Liver (tissue), 3 donors: Measurements from ENCODE around the gene PNO1.

ENCODE experiments used
- JUND ChIP-seq, 2 donors: IDR thresholded peaks; 2 replicates each; pipeline ENCODE4 v1.6.1; 2016; ENCODE audit warnings: antibody characterized with exemption in 2 of 2
- SP1 ChIP-seq: IDR thresholded peaks from 2 replicates; pipeline ENCODE4 v1.6.1; 2018; ENCODE audit warnings: antibody characterized with exemption, mild to moderate bottlenecking
- TF ChIP-seq, protein P1 (sequence below): fragments of 150-350 bp; IDR thresholded peaks from 2 replicates; pipeline ENCODE4 v1.5.1; 2017; ENCODE audit warnings: improper control_type of control experiment, low read depth, low read length; ENCODE audit not compliant: missing input control
- TF ChIP-seq, protein P2 (sequence below): IDR thresholded peaks from 2 replicates; pipeline ENCODE4 v1.6.1; 2016; ENCODE audit warnings: antibody characterized with exemption
- TF ChIP-seq, protein P3 (sequence below): IDR thresholded peaks from 2 replicates; pipeline ENCODE4 v1.6.1; 2016; ENCODE audit warnings: antibody characterized with exemption, mild to moderate bottlenecking
- donor health status: healthy.
- donor health status: healthy.

DNA sequence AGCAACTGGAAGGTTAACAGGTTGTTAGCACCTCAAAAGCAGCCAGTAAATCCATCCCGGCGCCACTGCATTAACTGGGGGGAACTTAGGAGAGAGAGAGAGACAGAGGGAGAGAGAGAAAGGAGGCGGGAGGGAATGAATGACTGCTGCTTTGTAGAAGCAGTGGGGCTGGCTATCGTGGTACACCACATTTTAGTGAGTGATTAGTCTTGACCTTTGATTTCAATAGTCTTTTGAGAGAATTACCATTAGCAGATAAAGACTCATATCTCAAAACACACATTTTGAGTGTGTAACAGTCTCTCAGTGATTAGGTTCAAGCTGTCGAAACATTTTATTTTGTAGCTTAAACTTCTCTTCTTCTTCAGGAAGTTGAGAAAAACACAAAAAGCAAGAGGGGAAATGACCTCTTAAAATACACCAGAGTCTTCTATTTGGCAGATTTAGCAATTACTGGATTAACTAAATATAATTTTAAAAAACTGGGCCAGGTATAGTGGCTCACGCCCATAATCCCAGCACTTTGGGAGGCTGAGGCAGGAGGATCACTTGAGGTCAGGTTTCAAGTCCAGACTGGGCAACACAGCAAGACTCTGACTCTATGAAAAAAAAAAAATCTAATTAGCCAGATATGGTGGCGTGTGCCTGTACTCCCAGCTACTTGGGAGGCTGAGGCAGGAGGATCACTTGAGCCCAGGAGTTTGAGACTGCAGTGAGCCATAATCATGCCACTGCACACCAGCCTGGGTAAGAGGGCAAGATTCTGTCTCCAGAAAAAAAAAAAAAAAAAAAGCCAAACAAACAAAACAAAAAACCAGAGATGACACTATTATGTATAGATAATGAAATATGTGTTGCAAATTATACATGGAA lies 22.0 kb upstream of the PNO1 start:
- TF ChIP-seq, protein P1, sequence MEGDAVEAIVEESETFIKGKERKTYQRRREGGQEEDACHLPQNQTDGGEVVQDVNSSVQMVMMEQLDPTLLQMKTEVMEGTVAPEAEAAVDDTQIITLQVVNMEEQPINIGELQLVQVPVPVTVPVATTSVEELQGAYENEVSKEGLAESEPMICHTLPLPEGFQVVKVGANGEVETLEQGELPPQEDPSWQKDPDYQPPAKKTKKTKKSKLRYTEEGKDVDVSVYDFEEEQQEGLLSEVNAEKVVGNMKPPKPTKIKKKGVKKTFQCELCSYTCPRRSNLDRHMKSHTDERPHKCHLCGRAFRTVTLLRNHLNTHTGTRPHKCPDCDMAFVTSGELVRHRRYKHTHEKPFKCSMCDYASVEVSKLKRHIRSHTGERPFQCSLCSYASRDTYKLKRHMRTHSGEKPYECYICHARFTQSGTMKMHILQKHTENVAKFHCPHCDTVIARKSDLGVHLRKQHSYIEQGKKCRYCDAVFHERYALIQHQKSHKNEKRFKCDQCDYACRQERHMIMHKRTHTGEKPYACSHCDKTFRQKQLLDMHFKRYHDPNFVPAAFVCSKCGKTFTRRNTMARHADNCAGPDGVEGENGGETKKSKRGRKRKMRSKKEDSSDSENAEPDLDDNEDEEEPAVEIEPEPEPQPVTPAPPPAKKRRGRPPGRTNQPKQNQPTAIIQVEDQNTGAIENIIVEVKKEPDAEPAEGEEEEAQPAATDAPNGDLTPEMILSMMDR = no peak
- TF ChIP-seq, protein P2, sequence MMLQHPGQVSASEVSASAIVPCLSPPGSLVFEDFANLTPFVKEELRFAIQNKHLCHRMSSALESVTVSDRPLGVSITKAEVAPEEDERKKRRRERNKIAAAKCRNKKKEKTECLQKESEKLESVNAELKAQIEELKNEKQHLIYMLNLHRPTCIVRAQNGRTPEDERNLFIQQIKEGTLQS = no peak
- TF ChIP-seq, protein P3, sequence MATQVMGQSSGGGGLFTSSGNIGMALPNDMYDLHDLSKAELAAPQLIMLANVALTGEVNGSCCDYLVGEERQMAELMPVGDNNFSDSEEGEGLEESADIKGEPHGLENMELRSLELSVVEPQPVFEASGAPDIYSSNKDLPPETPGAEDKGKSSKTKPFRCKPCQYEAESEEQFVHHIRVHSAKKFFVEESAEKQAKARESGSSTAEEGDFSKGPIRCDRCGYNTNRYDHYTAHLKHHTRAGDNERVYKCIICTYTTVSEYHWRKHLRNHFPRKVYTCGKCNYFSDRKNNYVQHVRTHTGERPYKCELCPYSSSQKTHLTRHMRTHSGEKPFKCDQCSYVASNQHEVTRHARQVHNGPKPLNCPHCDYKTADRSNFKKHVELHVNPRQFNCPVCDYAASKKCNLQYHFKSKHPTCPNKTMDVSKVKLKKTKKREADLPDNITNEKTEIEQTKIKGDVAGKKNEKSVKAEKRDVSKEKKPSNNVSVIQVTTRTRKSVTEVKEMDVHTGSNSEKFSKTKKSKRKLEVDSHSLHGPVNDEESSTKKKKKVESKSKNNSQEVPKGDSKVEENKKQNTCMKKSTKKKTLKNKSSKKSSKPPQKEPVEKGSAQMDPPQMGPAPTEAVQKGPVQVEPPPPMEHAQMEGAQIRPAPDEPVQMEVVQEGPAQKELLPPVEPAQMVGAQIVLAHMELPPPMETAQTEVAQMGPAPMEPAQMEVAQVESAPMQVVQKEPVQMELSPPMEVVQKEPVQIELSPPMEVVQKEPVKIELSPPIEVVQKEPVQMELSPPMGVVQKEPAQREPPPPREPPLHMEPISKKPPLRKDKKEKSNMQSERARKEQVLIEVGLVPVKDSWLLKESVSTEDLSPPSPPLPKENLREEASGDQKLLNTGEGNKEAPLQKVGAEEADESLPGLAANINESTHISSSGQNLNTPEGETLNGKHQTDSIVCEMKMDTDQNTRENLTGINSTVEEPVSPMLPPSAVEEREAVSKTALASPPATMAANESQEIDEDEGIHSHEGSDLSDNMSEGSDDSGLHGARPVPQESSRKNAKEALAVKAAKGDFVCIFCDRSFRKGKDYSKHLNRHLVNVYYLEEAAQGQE = no peak
- no peak for TF ChIP-seq SP1
- no peak for TF ChIP-seq JUND (IDR thresholded peaks at IDR 0.05)
